WTC11 (cell line): ENCODE data around the gene MAGI2. TPM values are rescaled to one million over a fixed set of nuclear protein-coding genes. Genes with fewer than 3 reads are reported as not detected.

Experiments
- ATAC-seq: fragments of 200-7000 bp; cut with Tn5 transposase; 2 replicates; pipeline ENCODE4 v1.10.0; 2021; ENCODE audit warnings: mild to moderate bottlenecking, moderate library complexity
- CTCF ChIA-PET: fragments of 300-600 bp; sonication (Branson Sonifier 250); formaldehyde crosslinking; loops from one replicate; lab custom pipeline; 2021; ENCODE audit warnings: antibody characterized with exemption; lab: Charles Lee
- POLR2A ChIA-PET: fragments of 350-600 bp; sonication (Branson Sonifier 250); formaldehyde crosslinking; loops from one replicate; lab custom pipeline; 2021; ENCODE audit warnings: antibody characterized with exemption; lab: Charles Lee
- DNase-seq: peaks from one replicate; pipeline ENCODE4 v3.0.0; 2021; ENCODE audit warnings: low spot score
- H3K27ac Mint-ChIP-seq: 2 replicates; pipeline ENCODE4 v1.8.0; 2021; ENCODE audit warnings: mixed read lengths
- H3K27me3 Mint-ChIP-seq: 2 replicates; pipeline ENCODE4 v1.8.0; 2021; ENCODE audit warnings: low read depth, mild to moderate bottlenecking, moderate library complexity, mixed read lengths
- H3K36me3 Mint-ChIP-seq: 2 replicates; pipeline ENCODE4 v1.8.0; 2021; ENCODE audit warnings: mixed read lengths
- H3K4me1 Mint-ChIP-seq: 2 replicates; pipeline ENCODE4 v1.8.0; 2022; ENCODE audit warnings: mixed read lengths
- H3K4me3 Mint-ChIP-seq: 2 replicates; pipeline ENCODE4 v1.8.0; 2021; ENCODE audit warnings: mild to moderate bottlenecking, moderate library complexity, mixed read lengths
- H3K9me3 Mint-ChIP-seq: 2 replicates; pipeline ENCODE4 v1.8.0; 2021; ENCODE audit warnings: mixed read lengths
- CREM ChIP-seq: sonication (generic); formaldehyde crosslinking; IDR thresholded peaks from 2 replicates; pipeline ENCODE4 v1.8.1; 2022; ENCODE audit warnings: mild to moderate bottlenecking, missing genetic modification reagents, moderate library complexity
- ESRRA ChIP-seq: sonication (generic); formaldehyde crosslinking; IDR thresholded peaks from 2 replicates; pipeline ENCODE4 v1.8.1; 2022; ENCODE audit warnings: mild to moderate bottlenecking, missing genetic modification reagents, borderline replicate concordance
- FOXJ3 ChIP-seq: sonication (generic); formaldehyde crosslinking; IDR thresholded peaks from 2 replicates; pipeline ENCODE4 v1.9.0; 2021; ENCODE audit warnings: missing genetic modification reagents, mild to moderate bottlenecking, borderline replicate concordance
- JAZF1 ChIP-seq: fragments of 250-450 bp; sonication (Bioruptor Pico); IDR thresholded peaks from 2 replicates; pipeline ENCODE4 v1.9.0; 2021; ENCODE audit warnings: moderate library complexity, mild to moderate bottlenecking, inconsistent platforms
- KAT7 ChIP-seq: sonication (generic); formaldehyde crosslinking; IDR thresholded peaks from 2 replicates; pipeline ENCODE4 v1.8.1; 2023; ENCODE audit warnings: missing genetic modification reagents, mild to moderate bottlenecking, borderline replicate concordance
- NR2C2 ChIP-seq: sonication (generic); formaldehyde crosslinking; IDR thresholded peaks from 2 replicates; pipeline ENCODE4 v1.8.0; 2022; ENCODE audit warnings: mild to moderate bottlenecking, missing genetic modification reagents
- NR3C1 ChIP-seq: sonication (generic); formaldehyde crosslinking; conservative IDR thresholded peaks from 2 replicates; pipeline ENCODE4 v1.8.1; 2023; ENCODE audit warnings: low read depth, mild to moderate bottlenecking, missing genetic modification reagents
- TCF7 ChIP-seq: sonication (generic); formaldehyde crosslinking; IDR thresholded peaks from 2 replicates; pipeline ENCODE4 v1.8.0; 2022; ENCODE audit warnings: mild to moderate bottlenecking, low read depth, missing genetic modification reagents, moderate library complexity
- ZNF138 ChIP-seq: sonication (generic); formaldehyde crosslinking; conservative IDR thresholded peaks from 2 replicates; pipeline ENCODE4 v1.8.1; 2022; ENCODE audit warnings: mild to moderate bottlenecking, moderate library complexity, missing genetic modification reagents
- ZNF219 ChIP-seq: sonication (generic); formaldehyde crosslinking; IDR thresholded peaks from 2 replicates; pipeline ENCODE4 v1.8.0; 2023; ENCODE audit warnings: missing genetic modification reagents, mild to moderate bottlenecking, borderline replicate concordance
- ZNF416 ChIP-seq: fragments of 250-450 bp; sonication (Bioruptor Pico); IDR thresholded peaks from 2 replicates; pipeline ENCODE4 v1.9.0; 2021; ENCODE audit warnings: mild to moderate bottlenecking, inconsistent platforms
- total RNA-seq: library from RNA; stranded (reverse); gene quantifications from 3 replicates; pipeline ENCODE4 v1.2.3, GENCODE V29; 2021
- TF ChIP-seq, protein P1 (sequence below): fragments of 250-450 bp; sonication (Bioruptor Pico); IDR thresholded peaks from 2 replicates; pipeline ENCODE4 v2.1.2; 2022; ENCODE audit warnings: mild to moderate bottlenecking, moderate library complexity
- TF ChIP-seq, protein P2 (sequence below): sonication (generic); formaldehyde crosslinking; IDR thresholded peaks from 2 replicates; pipeline ENCODE4 v1.8.1; 2023; ENCODE audit warnings: mild to moderate bottlenecking, missing genetic modification reagents
- TF ChIP-seq, protein P3 (sequence below): sonication (generic); formaldehyde crosslinking; IDR thresholded peaks from 2 replicates; pipeline ENCODE4 v1.8.0; 2022; ENCODE audit warnings: mild to moderate bottlenecking, missing genetic modification reagents
- TF ChIP-seq, protein P4 (sequence below): sonication (generic); formaldehyde crosslinking; IDR thresholded peaks from 2 replicates; pipeline ENCODE4 v1.8.1; 2022; ENCODE audit warnings: low read depth, missing genetic modification reagents, borderline replicate concordance
- TF ChIP-seq, protein P5 (sequence below): fragments of 200-600 bp; IDR thresholded peaks from 2 replicates; pipeline ENCODE4 v1.8.0; 2022; ENCODE audit warnings: antibody characterized with exemption
- TF ChIP-seq, protein P6 (sequence below): sonication (generic); formaldehyde crosslinking; IDR thresholded peaks from 2 replicates; pipeline ENCODE4 v1.8.1; 2023; ENCODE audit warnings: mild to moderate bottlenecking, missing genetic modification reagents
- TF ChIP-seq, protein P7 (sequence below): sonication (generic); formaldehyde crosslinking; IDR thresholded peaks from 2 replicates; pipeline ENCODE4 v1.8.1; 2023; ENCODE audit warnings: mild to moderate bottlenecking, missing genetic modification reagents, moderate library complexity

The MAGI2 gene
- total RNA-seq, 1 experiment from 2014 or later = 26.6 TPM

DNA sequence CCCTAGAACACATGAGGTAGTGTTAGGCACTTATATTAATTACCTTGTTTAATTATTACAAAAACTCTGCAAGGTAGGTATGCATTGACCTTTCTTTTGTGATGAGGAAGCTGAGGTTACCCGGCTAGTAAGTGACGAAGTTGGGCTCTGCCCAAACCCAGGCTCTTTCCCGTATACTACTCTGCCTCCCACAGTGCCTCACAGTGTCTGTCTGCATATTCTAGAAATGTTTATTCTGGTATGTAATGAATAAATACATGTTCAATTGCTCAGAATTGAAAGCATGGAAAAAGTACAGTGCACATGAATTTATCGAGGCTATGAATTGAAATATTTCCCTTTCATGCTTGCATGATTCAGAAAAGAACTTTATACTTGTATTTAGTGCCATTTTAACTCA, 1350.0 kb downstream of the MAGI2 start:
- ATAC-seq (no peak), DNase-seq (no peak)
- Mint-ChIP-seq H3K27me3 (no peaks in the 10 kb centered on the region), H3K4me1 (no peaks in the 10 kb centered on the region), H3K27ac (no peak overlapping the region), H3K36me3 (peaks cover under 1% of the 10 kb centered on the region; the same call in 1 of the 2 replicates), H3K9me3 (peaks cover 8% of the 10 kb centered on the region), H3K4me3 (no peak overlapping the region)
- CTCF ChIA-PET = interaction anchor here (1.6 kb wide), 1 partner anchor 83 kb away, joined by 4 read pairs; no protein-coding TSS in a partner anchor
- POLR2A ChIA-PET = no interaction called here
- TF ChIP-seq, protein P1, sequence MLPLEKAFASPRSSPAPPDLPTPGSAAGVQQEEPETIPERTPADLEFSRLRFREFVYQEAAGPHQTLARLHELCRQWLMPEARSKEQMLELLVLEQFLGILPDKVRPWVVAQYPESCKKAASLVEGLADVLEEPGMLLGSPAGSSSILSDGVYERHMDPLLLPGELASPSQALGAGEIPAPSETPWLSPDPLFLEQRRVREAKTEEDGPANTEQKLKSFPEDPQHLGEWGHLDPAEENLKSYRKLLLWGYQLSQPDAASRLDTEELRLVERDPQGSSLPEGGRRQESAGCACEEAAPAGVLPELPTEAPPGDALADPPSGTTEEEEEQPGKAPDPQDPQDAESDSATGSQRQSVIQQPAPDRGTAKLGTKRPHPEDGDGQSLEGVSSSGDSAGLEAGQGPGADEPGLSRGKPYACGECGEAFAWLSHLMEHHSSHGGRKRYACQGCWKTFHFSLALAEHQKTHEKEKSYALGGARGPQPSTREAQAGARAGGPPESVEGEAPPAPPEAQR (CRISPR knock-in tag) = no peak
- no peak for TF ChIP-seq ZNF219 (CRISPR knock-in tag)
- TF ChIP-seq, protein P2, sequence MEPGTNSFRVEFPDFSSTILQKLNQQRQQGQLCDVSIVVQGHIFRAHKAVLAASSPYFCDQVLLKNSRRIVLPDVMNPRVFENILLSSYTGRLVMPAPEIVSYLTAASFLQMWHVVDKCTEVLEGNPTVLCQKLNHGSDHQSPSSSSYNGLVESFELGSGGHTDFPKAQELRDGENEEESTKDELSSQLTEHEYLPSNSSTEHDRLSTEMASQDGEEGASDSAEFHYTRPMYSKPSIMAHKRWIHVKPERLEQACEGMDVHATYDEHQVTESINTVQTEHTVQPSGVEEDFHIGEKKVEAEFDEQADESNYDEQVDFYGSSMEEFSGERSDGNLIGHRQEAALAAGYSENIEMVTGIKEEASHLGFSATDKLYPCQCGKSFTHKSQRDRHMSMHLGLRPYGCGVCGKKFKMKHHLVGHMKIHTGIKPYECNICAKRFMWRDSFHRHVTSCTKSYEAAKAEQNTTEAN (CRISPR knock-in tag) = no peak

DNA sequence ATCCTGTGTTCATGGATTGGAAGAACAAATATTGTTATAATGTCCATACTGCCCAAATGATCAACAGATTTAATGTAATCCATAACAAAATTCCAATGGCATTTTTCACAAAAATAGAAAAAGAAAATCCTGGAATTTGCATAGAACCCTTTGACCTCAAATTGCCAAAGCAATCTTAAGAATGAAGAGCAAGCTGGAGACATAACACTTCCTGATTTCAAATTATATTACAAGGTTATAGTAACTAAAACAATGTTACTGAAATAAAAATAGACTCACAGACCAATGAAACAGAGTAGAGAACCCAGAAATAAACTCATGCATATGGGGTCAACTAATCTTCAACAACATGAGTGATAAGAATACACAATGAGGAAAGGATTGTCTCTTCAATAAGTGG, 1352.4 kb downstream of the MAGI2 start:
- Mint-ChIP-seq H3K36me3 (no peaks in the 10 kb centered on the region), H3K27ac (no peak overlapping the region), H3K9me3 (peaks cover 11% of the 10 kb centered on the region), H3K4me3 (no peak overlapping the region), H3K4me1 (no peaks in the 10 kb centered on the region)
- ATAC-seq (no peak), DNase-seq (no peak)
- POLR2A ChIA-PET = no interaction called here
- CTCF ChIA-PET = interaction anchor here (1.2 kb wide), 1 partner anchor 33 kb away, joined by 4 read pairs; no protein-coding TSS in a partner anchor
- TF ChIP-seq, protein P3, sequence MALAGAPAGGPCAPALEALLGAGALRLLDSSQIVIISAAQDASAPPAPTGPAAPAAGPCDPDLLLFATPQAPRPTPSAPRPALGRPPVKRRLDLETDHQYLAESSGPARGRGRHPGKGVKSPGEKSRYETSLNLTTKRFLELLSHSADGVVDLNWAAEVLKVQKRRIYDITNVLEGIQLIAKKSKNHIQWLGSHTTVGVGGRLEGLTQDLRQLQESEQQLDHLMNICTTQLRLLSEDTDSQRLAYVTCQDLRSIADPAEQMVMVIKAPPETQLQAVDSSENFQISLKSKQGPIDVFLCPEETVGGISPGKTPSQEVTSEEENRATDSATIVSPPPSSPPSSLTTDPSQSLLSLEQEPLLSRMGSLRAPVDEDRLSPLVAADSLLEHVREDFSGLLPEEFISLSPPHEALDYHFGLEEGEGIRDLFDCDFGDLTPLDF (CRISPR knock-in tag) = no peak
- TF ChIP-seq JAZF1 (CRISPR knock-in tag) (no peak), KAT7 (CRISPR knock-in tag) (no peak), FOXJ3 (CRISPR knock-in tag) (no peak), ESRRA (no peak), NR3C1 (CRISPR knock-in tag) (no peak), CREM (CRISPR knock-in tag) (no peak), ZNF138 (CRISPR knock-in tag) (no peak), TCF7 (CRISPR knock-in tag) (no peak), ZNF416 (CRISPR knock-in tag) (no peak), NR2C2 (CRISPR knock-in tag) (no peak)
- TF ChIP-seq, protein P4, sequence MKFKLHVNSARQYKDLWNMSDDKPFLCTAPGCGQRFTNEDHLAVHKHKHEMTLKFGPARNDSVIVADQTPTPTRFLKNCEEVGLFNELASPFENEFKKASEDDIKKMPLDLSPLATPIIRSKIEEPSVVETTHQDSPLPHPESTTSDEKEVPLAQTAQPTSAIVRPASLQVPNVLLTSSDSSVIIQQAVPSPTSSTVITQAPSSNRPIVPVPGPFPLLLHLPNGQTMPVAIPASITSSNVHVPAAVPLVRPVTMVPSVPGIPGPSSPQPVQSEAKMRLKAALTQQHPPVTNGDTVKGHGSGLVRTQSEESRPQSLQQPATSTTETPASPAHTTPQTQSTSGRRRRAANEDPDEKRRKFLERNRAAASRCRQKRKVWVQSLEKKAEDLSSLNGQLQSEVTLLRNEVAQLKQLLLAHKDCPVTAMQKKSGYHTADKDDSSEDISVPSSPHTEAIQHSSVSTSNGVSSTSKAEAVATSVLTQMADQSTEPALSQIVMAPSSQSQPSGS = no peak
- TF ChIP-seq, protein P5, sequence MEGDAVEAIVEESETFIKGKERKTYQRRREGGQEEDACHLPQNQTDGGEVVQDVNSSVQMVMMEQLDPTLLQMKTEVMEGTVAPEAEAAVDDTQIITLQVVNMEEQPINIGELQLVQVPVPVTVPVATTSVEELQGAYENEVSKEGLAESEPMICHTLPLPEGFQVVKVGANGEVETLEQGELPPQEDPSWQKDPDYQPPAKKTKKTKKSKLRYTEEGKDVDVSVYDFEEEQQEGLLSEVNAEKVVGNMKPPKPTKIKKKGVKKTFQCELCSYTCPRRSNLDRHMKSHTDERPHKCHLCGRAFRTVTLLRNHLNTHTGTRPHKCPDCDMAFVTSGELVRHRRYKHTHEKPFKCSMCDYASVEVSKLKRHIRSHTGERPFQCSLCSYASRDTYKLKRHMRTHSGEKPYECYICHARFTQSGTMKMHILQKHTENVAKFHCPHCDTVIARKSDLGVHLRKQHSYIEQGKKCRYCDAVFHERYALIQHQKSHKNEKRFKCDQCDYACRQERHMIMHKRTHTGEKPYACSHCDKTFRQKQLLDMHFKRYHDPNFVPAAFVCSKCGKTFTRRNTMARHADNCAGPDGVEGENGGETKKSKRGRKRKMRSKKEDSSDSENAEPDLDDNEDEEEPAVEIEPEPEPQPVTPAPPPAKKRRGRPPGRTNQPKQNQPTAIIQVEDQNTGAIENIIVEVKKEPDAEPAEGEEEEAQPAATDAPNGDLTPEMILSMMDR = no peak
- TF ChIP-seq, protein P2 (CRISPR knock-in tag) = no peak
- TF ChIP-seq, protein P6, sequence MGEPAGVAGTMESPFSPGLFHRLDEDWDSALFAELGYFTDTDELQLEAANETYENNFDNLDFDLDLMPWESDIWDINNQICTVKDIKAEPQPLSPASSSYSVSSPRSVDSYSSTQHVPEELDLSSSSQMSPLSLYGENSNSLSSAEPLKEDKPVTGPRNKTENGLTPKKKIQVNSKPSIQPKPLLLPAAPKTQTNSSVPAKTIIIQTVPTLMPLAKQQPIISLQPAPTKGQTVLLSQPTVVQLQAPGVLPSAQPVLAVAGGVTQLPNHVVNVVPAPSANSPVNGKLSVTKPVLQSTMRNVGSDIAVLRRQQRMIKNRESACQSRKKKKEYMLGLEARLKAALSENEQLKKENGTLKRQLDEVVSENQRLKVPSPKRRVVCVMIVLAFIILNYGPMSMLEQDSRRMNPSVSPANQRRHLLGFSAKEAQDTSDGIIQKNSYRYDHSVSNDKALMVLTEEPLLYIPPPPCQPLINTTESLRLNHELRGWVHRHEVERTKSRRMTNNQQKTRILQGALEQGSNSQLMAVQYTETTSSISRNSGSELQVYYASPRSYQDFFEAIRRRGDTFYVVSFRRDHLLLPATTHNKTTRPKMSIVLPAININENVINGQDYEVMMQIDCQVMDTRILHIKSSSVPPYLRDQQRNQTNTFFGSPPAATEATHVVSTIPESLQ (CRISPR knock-in tag) = no peak
- TF ChIP-seq, protein P7, sequence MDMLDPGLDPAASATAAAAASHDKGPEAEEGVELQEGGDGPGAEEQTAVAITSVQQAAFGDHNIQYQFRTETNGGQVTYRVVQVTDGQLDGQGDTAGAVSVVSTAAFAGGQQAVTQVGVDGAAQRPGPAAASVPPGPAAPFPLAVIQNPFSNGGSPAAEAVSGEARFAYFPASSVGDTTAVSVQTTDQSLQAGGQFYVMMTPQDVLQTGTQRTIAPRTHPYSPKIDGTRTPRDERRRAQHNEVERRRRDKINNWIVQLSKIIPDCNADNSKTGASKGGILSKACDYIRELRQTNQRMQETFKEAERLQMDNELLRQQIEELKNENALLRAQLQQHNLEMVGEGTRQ (CRISPR knock-in tag) = no peak
- TF ChIP-seq, all 79 proteins: peak for 0
- no peaks in the 10 kb centered on the region for H3K27me3 Mint-ChIP-seq
